HG02884 (cell line): ENCODE results near the gene PBX3.
"Not testable (repeated sequence)": the region's sequence is repeated elsewhere in the genome, so short reads cannot be mapped to it uniquely, and the experiment has no call there.

ENCODE experiments used
- ATAC-seq: cut with Tn5 transposase; IDR thresholded peaks from one replicate; pipeline ENCODE4 v1.9.1; 2021; ENCODE audit warnings: mild to moderate bottlenecking, moderate library complexity; ENCODE audit not compliant: unreplicated experiment

The PBX3 gene

DNA sequence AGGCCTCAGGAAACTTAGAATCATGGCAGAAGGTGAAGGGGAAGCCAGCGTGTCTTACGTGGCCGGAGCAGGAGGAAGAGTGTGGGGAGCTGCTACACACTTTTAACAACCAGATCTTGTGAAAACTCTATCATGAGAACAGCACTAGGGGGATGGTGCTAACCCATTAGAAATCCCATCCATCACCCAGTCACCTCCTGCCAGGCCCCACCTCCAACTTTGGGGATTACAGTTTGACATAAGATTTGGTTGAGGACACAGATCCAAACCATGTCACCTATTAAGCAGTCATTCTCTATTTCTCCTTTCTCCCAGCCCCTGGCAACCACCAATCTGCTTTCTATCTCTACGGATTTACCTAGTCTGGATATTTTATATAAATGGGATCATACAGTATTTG lies 26.9 kb downstream of the PBX3 start:
- no peak for ATAC-seq

DNA sequence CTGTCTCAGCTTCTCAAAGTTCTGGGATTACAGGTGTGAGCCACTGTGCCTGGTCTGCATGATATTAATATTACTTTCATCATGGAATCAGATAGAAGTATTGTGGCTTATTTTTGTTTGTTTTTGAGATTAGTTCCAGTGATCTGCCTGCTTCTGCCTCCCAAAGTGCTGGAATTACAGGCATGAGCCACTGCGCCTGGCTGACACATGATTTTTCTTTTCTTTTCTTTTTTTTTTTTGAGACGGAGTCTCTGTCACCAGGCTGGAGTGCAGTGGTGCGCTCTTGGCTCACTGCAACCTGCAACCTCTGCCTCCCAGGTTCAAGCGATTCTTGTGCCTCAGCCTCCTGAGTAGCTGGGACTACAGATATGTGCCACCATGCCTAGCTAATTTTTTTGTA lies 29.6 kb downstream of the PBX3 start:
- ATAC-seq, result not testable (repeated sequence)

DNA sequence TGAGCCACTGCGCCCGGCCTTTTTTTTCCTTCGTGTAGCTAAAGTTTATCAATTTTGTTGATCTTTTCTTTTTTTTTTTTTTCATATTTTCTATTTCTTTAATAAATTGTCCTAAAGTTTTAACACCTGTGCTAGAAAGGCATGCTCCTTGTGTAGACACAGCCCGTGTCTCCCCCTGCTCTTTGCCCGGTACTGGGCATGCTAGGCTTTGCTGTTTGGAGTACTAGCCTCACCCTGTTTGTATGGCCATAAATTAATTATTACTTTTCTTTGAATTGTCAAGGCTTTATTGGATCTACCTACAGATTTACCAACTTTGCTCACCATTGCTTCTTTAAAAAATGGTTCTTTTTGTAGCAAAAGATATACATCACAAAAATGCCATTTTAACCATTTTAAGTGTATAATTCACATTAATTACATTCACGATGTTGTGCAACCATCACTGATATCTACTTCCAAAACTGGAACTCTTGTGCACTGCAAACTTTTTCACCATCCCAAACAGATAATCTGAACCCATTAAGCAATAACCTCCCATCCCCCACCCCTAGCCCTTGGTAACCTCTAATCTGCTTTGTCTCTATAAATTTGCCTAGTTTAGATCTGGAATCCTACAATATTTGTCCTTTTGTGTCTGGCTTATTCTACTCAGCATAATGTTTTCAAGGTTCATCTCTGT lies 31.5 kb downstream of the PBX3 start:
- ATAC-seq, result not testable (repeated sequence)

DNA sequence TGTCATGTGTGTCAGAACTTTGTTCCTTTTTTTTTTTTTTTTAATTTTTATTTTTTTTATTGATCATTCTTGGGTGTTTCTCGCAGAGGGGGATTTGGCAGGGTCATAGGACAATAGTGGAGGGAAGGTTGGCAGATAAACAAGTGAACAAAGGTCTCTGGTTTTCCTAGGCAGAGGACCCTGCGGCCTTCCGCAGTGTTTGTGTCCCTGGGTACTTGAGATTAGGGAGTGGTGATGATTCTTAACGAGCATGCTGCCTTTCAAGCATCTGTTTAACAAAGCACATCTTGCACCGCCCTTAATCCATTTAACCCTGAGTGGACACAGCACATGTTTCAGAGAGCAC lies 32.0 kb downstream of the PBX3 start:
- ATAC-seq, result not testable (repeated sequence)

DNA sequence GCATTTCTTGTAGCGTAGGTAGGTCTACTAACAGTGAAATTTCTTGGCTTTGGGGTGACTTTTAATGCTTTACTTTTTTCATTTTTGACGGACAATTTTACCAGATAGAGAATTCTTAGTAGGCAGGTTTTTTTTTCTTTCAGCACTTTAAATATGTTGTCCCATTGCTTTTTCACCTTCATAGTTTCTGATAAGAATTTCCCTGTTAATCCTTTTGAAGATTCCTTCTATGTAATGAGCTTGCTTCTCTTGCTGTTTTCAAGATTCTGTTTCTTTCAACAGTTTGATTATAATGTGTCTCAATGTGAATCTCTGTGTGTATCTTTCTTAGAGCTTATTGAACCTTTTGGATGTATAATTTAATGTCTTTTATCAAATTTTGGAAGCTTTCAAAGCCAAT lies 35.5 kb downstream of the PBX3 start:
- ATAC-seq, result no peak

DNA sequence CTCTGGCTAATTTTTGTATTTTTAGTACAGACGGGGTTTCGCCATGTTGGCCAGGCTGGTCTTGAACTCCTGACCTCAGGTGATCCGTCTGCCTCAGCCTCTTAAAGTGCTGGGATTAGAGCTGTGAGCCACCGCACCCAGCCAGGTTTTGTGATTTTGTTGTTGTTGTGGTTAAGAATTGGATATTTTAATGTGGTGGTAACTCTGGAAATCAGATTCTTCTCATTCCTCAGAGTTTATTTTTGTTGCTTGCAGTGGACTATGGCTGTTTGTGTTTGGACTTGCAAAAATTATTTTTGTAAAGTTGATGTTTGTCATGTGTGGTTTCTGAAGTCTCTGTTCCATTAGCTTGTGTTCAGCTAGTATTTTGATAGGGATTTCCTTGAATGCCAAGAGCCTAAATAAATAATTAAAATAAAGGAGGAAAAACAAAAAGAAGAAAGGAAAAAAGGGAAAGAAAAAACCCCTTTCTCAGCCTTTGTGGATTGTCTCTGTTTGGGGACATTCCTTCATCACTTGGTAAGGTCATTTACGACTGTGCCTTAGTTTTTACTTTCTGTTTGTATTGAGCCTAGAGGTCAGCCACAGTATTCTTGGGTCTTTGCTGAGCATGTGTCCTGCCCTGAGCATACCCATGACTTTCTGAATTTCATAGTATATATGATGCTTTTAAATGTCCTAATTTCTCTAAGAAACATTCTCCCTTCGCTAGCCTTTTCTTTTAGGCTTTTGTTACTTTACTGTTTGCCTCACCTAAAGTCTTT lies 37.3 kb downstream of the PBX3 start:
- no peak for ATAC-seq

DNA sequence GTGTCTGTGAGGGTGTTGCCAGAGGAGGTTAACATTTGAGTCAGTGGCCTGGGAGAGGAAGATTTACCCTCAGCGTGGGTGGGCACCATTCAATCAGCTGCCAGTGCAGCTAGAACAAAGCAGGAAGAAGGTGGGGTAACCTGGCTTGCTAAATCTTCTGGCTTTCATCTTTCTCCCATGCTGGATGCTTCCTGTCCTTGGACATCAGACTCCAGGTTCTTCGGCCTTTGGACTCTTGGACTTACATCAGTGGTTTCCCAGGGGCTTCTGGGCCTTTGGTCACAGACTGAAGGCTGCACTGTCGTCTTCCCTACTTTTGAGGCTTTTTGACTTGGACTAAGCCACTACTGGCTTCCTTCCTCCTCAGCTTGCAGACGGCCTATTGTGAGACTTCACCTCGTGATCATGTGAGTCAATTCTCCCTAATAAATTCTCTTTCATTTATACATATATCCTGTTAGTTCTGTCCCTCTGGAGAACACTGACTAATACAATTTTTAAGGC lies 38.1 kb downstream of the PBX3 start:
- ATAC-seq, result no peak

DNA sequence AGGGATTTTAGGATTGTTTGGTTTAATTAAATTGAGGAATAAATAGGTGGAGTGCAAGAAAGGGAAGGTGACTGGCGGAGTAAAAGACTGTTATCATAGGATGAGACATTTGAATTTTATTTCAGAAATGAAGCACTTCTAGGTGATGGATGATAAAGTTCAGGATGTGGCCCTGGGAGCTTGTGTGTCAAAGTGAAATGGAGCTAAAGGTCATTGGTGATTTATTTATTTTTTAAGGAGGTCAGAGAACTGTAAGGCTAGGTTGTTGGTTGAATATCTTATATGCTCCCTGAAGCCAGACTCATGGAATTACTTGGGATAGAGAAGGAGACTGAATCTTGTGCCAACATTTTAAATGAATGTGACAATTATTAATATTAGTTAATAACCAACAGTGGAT lies 40.5 kb downstream of the PBX3 start:
- no peak for ATAC-seq

DNA sequence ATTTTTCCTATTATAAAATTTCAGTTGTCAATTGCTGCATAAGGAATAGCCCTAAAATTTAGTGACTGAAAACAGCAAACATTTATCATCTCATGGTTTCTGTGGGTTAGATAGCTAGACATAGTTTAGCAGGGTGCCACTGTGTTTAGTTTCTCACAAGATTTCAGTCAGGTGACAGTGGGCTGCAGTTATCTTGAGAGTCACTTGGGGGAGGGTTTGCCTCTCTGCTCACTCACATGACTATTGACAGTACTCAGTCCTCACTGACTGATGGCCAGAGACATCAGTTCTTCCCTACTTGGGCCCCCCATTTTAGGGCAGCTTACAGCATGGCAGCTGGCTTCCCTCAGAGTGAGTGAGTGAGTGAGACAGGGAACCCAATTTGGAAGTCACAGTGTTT lies 42.0 kb downstream of the PBX3 start:
- no peak for ATAC-seq

DNA sequence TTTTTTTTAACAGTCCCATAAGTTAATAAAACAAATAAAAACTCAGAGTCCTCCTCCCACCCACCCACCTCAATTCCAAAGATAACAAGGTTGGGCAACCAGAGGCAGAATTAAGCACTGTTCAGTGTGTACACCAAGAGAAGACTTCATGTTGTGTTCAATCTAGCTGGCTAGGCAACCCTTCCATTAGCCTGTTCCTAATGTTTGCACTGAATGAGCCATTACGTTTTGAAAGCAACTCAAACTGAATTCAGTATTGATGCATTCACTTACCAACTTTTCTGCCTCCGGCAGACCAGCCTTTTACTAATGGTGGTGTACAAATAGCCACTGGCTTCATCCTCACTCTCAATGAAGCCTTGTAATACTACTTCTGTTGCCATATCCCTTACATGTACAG lies 47.5 kb downstream of the PBX3 start:
- no peak for ATAC-seq

DNA sequence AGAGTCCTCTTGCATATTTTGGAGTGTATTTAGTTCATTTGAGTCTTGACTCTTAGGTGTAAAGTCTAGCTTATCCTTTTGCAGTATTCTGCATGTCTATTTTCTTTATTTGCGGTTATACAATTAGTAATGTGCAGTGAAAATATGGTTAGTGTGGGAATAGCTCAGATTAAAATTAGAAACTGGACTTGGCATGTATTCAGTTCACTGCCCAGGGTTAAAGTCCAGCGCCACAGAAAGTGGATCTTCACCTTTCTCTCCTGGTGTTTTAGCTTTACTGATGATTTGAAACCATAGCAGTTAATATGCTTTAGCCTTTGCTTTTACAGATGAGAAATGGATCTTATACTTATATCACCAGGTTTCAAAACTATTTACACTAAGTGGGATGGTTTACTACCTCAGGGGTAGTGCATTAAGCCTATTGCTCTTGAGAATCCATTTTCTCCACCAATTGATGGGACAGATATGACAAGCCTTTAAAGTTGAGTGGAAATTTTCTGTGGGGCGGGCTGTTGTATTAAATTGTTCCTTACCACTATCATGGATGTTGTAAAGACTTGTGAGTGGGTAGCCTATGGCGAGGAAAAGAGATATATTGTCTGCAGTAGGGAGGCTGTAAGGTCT lies 48.9 kb downstream of the PBX3 start:
- no peak for ATAC-seq

DNA sequence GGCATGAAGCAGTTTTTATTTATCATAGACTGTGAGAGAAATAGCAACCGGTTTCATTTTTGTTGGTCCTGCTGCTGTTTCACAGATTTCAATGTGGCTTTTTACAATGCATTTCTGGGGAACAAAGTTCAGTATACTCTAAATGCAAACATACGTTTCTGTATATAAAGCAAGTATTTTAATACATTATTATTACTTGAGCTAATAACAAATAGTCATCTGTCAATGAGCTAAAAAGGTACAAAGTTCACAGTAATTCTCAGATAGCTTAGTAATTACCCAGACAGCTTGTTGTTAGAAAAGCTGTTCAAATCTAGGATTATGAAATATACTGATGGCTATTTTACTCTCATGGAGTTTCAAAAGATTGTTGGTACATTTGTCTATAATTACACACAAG lies 50.8 kb downstream of the PBX3 start:
- ATAC-seq, result no peak

DNA sequence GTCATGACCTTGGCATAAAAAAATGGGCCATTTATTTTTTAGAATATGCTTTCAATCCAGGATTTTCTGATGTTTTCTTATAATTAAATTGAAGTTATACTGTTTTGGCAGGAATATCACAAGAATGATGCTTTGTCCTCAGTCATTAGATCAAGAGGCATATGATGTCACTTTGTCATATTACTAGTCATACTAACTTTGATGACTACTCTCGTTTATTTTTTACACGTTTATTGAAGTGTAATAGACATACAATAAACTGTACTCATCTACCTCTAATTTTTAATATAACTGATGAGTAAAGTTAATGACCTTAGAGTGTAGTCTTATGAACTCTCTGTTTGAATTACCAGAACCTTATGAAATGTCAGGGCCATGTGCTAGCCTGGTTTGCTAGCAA lies 56.4 kb downstream of the PBX3 start:
- ATAC-seq, result no peak

DNA sequence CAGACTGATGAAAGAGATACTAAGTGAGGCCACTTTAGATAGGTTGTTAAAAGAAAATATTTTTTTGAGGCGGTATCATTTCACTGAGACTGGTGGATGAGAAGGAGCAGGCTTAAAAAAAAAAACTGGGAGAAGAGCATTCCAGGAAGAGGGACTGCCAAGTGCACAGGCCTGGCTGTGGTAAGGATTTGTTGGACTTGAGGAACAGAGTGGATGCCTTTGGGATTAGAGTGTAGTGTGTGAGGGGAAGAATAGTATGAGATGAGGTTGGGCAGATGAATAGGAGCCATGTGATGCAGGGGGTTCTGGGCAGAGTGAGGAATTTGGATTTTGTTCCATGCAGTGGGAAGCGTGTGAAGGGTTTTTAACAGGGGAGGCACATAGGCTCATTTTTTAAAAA lies 57.9 kb downstream of the PBX3 start:
- no peak for ATAC-seq

DNA sequence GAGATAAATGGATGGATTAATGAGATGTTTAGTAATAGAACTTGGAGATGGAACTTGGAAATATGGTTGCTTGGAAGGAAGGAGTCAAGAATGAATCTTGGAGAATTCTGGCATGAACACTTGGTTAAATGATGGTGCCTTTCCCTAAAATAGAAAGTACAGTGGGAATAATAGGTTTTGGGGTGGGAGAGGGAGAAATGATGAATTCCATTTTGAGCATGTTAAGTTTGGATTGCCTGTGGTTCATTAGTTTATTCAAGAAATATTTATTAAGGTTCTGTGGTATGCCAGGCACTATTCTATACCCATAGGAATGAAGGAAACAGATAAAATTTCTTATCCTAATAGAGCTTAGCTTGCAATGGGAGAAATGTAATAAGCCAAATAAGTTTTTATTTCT lies 58.4 kb downstream of the PBX3 start:
- no peak for ATAC-seq

DNA sequence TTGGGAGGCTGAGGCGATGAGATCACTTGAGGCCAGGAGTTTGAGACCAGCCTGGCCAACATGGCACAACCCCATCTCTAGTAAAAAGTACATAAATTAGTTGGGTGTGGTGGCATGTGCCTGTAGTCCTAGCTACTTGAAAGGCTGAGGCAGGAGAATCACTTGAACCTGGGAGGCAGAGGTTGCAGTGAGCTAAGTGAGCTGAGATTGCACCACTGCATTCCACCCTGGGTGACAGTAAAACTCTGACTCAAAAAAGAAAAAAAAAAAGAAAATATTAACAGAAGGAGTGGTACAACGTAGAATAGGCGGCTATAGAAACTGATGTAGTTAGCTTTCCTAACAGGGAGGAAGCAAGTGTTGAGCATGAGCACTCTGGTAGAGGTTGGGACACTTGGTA lies 59.9 kb downstream of the PBX3 start:
- no peak for ATAC-seq

DNA sequence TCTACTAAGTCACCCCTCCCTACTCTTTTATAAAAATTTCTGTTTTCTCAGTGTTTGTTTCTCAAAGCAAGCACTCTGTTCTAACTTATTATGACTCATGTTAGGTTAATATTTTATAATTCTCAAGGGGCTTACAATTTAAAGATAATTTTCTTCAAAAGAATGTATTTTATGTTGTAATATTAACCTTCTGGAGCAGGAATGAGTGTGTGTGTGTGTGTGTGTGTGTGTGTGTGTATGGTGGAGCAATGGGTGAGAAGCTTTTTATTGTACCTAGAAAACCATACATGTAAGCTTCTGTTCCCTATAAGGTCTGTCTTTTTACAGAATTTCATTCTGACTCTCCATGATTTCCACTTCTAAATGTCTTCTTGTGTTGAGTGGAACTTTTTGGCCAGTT lies 63.0 kb downstream of the PBX3 start:
- no peak for ATAC-seq

DNA sequence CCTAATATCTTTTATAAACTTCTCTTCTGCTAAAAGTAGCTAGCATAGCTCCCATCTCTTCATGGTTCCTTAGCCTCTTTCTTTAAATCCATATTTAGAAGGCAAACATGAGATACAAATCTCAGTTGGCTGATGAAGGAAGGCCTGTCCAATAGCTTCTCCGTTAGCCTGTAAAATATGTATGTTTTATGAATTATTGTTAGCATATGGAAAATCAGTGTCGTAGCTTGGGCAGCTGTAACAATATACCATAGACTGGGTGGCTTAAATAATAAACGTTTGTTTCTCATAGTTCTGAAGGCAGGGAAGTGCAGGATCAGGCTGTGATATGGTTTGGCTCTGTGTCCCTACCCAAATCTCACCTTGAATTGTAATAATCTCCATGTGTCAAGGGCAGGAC lies 63.8 kb downstream of the PBX3 start:
- no peak for ATAC-seq

DNA sequence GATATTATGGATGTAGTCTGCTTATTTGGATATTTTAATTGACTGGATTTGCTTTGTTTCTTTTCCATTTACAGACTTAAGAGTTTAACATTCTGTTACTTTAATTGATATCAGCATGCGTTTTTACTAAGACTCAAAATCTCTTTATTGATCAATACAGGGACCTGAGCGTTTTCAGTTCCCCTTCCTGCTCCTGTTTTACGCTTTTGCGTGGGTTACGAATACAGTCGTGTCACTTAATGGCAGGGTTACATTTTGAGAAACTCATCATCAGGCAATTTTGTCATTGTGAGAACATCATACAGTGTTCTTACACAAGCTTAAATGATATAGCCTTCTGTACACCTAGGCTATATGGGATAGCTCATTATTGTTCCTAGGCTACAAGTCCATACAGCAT lies 65.2 kb downstream of the PBX3 start:
- no peak for ATAC-seq

DNA sequence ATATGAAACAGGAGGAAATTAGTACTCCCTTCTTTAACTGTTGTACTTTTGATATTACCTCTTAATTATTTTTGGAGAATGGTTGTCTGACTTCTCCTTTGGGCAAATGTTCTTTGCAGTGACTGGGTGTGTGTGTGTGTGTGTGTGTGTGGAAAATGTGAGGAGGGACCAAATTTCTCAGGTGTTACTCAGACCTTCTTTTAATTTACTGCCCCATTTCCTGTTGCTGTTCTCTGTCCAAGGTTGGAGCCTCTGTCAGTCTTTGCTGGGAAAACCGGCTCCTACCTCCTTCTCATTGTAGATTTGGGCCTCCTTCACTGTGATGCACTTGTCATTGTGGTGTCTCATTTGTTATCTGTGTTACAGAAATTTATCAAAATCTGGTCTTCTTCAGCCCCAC lies 68.4 kb downstream of the PBX3 start:
- no peak for ATAC-seq

DNA sequence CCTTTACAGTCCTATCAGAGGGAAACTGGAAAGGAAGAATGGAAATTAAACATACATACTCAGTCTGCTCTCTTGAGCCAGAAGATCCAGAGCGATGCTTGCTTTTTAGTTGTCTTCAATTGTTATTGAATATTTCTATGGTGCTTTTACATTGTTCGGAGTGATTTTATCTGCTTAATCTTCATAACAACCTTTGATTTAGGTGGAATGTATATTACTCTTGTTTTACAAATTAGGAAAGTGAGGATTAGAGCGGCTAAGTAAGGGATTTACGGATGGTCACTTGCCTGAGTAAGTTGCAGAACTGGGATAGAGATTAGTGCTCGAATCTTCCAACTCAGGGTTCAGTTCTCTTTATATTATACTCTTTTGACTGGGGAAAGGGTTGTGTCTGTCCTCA lies 69.1 kb downstream of the PBX3 start:
- ATAC-seq, result no peak

DNA sequence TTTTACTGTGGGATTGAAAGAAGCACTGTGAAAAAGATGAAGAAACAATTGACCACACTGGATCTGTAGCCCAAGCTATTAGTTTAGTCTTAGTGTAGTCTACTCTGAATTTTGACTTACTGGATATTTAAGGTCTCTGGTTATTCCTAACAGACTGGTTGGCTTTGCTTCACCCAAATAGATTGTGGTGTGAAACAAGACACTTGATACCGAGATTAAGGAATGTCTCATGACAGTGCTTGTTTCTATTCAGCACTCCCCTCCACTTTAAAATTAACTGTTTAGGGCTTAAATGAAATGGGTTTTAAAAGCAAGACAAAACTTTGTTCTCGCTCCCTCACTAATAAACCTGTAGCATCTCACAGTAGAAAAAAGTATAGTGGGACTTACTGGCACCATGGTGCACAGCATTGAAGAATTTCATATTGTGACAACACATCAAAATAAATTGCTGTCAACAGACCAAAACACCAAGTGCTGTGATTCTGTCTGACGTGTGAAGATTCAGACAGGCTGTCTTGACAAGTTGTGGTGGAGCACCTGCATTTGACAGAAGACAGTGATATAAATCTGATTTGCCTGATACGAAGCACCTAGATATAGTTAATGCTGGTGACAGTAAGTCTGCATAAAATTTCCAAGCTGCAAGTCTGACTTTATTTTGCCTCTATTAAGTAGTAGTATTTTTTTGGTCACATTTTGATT lies 73.1 kb downstream of the PBX3 start:
- no peak for ATAC-seq
